Measurements from ENCODE around the gene PODXL.

The PODXL gene

DNA sequence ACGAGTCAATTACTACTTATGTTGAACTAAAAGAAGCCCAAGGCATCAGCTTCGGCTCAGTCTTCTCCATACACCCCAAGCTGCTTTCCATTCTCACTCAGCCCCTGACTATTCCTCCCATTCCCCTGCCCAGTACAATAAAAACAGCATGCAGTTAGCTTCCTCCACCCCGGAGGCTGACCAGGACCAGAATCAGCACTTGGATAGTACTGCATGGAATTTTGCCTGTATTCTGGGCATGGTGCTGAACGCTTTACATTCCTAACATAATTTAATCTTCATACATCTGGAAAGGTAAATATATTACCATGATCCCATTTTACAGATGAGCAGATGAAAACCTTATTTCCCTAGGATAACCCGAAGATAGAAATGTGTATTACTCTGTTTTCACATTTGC, 7.5 kb upstream of the PODXL start:
- DNase-seq, result no peak

DNA sequence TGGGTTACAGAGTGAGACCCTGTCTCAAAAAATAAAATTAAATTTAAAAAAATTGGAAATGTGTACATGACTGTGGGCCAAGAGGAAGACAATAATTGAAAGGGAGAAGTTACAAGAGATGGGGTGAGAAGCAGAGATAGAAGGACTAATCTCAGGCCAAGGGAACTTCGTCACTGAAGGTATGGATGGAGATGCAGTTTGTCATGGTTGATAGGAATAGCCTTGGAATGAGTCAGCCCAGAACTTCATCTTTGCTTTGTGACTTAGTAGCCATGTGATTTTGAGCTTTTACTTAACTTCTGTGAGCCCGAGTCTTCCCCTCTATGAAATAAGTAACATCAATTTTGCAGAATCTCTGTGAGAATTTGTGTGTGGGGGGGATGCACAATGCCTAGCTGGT, 6.5 kb upstream of the PODXL start:
- no peak for DNase-seq

DNA sequence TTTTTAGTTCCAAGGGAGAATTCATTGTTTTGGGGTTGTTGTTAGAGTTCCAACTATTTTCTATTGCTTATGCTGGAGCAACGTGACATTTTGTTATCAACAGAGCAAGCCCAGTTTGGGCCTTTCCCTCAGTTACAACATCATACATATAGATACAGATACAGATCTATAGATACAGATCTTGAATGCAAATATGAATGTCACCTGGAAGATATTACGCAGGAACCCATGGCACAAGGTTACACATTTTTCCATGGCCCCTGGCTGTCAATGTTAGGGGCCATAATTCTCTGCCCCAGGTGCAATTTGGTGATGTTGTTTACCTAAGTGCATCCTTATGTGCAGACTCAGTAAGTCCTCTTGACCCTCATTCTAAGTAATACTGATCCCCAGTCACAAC, 3.6 kb upstream of the PODXL start:
- no peak for DNase-seq

DNA sequence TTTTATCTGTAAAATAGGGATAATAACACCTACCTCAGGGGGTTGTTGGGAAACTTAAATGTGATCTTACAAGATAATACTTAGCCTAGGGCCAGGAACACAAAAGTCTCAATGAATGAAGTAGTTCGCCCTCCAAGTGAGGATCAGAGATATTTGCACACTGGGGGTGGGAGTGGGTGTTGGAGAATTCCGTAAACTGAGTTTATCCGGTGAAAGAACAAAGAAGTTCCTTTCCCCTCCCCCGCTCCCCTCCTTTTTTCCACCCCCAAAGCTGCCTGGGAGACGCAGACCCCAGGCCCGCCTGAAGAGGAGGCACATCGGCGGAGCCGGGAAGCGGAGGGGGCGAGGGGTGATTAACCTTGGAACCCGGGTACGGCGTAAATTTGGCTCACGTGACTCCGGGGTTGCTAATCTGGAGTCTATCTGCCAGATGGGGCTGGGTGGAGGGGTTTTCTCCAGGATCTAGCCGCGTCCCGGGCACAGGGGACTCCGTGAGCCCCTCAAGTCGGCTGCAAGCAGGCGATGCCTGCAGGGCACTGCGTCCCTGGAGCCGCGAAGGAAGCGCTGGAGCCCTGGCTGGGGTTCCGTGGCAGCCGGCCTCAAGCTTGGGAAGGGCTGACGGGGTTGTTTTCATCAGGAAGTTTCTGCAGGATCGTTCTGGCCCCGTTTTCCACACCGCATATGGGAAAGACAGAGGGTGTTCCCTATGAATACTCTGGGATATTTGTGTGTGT, 1.4 kb upstream of the PODXL start:
- no peak for DNase-seq

DNA sequence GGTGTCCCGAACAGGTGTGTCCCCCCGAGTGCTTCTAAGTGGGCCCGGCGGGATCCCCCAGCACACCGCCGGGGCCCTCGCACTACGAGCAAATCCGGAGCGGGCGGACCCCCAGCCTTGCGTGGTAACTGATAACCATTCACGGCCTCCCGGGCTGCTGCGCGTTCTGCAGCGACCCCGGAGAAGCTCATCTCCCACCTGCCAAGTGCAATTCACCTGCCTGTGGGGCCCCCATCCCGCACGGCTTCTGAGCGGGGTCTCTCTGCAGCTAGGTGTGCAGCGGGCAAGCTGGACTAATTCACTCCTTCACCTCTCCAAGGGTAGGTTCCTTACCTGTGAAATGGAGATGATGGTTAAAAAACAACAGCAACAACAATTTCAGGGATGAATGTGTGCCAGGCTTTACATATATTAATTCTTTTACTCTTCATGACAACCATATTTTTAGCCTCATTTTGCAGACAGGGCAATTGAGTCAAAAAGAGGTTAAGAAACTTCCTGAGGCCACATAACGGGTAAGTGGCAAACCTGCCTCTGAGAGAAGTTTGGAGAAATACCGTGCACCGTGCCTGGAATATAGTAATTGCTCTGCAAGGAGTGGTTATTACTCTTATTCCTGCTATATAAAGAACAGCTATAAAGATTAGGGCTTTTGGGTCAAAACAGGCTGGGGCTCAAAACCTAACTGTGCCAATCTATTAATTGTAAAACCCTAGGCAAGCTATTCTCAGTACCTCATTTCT, 652 bp upstream of the PODXL start:
- DNase-seq, result no peak

DNA sequence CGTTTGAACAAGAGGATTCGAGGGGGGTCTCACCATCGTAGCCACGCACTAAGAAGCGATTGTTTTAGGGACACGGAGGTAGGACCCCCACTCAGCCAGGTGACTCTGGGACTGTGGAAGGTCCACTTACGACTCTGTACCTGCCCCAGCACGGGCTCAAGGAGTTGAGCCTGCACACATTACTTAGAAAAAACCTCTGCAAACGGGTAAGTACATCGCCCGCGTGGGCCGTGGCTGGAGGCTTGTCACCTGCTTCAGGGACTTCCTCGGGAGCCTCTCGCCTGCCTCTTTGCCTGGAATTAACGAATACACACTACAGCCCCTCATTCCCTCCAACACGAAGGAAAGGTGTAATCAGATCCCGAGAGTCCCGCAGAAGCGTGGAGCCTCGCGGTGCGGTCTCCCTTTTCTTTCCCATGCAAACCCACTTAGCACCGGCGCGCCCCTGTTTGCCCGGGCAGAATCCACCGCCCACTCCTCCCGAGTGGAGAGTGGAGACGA, 826 bp downstream of the PODXL start:
- no peak for DNase-seq

DNA sequence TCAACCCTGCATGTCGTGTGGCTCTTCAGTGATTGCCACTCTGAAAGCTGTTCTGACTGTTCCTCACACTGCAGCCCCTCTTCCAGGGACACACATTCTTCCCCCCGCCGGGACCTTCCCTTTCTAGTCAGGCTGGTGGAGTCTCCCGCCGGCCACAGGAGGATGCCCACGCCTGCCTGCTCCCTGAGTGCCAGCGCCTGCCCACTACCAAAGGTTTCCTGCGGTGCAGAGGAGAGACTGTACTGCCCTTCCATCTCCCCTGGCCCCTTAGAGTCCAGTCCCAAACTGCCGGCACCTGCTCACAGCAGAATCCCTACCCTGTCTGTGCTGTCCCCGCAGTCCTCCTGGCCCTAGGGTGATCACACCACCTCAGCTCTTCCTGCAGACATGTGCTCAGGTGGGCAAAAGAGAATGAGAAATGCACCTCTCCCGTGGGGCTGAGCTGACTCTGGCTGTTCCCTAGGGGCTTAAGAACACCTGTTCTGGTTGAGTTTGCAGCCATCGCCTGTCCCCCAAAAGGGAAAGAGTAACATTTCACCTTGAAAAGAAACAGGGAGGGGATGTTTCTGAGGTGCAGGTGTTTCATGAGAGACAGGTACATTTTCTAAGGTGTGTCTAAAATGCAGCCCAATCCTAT, 1.4 kb downstream of the PODXL start:
- DNase-seq, result no peak

DNA sequence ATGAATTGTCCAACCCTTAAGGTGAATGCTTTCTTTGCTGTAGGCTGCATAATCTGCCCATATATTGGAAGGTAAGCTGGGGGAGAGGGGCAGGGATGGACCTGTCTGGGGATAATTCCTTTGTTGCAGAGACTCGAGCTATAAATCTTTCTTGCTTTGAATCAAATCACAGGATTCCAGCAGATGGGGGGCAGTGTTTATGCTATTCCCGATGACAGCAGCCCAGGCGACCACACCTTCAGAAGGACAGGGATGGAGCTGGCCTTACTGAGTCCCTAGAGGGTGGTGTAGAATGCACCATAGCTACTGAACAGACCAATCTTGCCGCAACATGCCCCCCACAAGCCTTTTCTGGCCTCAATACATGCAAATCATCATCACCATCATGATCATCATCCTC, 2.5 kb downstream of the PODXL start:
- no peak for DNase-seq

DNA sequence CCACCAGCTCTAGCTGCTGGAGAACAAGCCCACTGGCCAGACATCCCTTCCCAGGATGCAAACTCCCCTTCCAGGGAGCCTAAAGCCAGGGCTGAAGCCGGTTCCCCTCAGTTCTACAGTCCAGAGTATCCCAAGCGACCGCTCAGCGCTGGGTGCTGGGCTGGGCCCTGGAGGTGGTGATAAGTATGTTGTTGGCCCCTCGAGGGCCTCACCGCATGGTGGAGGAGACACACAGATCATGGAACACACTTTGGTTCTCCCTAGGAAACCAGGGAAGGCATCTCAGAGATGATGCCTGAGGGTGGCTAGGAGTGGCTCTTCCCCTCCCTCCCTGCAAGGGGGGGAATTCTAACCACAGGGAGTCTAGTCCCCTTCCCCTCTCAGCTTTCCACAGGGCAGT, 4.4 kb downstream of the PODXL start:
- no peak for DNase-seq

DNA sequence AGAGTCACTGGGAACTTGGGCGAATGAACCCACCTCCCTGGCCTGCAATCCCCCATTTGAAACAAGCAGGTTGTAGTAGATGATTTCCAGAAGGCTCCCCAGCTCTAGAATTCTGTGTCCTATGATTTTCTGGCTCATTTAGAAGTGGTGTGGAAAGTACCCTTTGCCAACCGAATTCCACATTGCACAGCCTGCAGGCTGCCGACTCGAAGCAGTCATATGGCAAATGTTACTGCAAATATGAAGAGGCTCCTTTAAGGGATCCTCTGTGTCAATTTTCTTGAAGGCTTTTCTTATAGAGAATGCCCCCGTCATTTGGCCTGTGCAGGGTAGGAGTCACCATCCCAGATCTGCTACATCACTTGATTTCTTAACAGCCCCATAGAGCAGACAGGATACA, 5.6 kb downstream of the PODXL start:
- no peak for DNase-seq

DNA sequence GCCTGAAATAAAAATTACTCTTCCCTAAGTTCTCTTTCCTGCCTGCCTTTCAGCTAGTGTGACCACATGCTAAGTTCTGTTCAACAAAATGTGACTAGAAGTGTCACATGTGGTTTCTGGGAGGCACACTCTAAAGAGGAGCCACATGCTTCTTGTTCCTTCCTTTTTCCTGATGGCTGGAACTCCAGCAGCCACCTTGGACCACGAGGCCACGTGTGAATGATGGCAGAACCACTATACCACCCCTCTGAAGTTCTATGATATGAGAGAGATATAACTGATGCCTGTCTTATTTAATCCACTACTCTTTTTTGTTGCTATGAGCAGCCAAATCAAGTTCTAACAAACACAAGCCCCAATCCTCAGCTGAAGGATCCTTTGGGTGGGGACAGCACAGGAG, 8.1 kb downstream of the PODXL start:
- DNase-seq, result no peak

DNA sequence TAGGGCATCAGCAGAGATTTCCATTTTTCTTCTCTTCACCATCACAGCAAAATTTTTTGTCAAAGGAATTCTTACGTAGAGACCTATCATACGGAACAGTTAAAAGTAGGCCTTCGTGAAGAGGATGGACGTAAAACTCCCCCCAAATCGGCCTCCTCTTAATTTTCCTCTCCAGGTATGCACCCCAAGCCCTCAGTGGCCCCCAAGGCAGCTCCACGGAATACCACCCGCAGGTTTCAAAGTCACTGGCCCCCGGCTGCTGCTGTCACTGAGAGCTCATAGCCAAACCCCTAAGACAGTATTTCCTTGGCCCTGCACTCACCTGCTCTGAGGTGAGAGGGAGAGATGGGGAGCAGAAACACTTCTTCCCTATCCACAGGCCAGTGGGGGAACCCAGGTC, 8.8 kb downstream of the PODXL start:
- DNase-seq, result no peak

DNA sequence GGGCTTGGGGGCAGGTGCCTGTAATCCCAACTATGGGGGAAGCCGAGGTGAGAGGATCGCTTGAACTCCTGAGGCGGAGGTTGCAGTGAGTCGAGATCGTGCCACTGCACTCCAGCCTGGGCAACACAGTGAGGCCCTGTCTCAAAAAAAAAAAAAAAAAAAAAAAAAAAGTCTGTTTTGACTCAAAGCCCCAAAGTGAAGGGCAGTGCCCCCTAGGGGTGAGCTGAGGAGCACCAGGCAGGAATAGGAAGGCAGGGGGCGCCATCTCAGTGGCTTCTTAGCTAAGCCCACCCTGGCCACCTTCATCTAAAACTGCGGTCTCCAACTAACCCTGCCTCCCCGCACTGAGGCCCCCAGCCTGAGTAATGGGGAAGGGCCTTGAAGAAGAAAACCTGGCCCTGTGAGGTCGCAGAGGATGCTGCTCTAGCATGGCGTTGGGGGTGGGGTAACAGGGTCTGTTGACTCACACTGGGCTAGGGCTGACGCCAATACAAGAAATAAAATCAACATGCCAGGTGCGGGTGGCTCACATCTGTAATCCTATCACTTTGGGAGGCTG, 9.8 kb downstream of the PODXL start:
- peak; percentile 64 for DNase-seq

DNA sequence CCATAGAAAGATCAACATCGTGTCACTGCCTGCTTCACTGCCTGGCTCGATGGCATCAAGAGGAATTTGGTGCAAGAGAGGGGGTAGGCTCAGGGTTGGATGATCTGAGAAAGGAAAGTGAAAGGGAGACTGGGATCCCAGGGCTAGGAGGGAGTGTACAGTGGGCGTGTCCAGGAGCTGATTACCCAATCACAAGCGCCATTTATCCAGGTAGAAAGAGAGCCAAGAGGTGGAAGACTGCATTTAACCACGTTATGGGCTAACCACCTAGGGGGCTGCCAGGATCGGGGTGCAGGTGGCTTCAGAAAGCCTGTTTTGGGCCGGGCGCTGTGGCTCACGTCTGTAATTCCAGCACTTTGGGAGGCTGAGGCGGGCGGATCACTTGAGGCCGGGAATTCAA, 10.3 kb downstream of the PODXL start:
- DNase-seq, result peak; percentile 52

DNA sequence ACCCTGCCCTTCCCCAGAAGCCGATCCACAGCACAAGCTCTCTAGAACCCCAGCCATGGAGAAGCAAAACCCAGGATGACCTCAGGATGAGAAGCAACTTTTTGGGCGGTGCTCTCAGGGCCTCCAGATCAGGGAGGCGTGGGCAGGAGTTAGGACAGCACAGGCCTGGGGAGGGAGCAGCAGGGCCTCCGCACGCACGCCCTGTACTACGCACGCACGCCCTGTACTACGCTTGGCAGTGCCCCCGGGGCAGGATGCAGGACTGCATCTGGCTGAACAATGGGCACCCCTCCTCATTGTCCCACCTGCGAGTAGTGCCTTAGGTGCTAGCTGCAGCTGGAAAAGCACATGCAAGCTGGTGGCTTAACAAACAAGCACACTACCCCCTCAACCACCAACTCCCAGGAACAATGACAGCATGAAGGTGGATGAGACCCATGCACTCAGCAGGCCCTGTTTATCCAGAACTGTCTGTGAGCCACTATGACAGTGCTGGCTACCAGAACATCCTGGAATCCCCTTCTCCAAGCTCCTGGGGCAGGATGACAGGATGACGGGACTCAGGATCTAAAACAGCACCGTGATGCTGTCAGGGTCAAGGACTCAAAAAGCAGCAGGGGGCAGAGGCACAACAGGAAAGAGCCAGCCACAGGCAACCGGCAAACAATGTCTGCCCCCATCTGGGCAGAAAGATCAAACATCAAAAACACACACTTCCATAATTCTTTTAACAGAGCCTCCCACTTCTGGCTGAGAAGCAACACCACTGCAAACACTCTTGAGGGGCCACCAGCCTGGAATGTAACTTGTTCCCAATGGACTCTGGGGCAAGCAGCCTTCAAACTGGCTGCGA, 11.8 kb downstream of the PODXL start:
- DNase-seq, result peak; percentile 49

DNA sequence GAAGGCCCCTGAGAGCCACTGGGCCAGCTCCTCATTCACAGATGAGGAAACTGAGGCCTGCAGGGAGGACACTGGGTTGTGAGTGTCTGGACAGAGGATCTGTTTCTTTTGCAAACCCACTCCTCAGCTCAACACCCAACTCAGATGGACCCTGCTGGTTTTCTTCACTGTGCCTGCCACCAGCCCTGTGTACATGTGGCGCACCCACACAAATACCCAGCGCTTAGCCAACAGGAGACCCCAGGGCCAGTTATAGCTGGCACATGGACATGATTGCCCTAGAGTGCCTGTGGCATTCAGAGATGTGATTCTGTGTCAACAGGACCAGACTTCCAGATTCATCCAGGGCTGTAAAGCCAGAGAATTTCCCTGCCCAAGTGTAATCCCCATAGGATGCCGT, 12.4 kb downstream of the PODXL start:
- DNase-seq, result no peak

DNA sequence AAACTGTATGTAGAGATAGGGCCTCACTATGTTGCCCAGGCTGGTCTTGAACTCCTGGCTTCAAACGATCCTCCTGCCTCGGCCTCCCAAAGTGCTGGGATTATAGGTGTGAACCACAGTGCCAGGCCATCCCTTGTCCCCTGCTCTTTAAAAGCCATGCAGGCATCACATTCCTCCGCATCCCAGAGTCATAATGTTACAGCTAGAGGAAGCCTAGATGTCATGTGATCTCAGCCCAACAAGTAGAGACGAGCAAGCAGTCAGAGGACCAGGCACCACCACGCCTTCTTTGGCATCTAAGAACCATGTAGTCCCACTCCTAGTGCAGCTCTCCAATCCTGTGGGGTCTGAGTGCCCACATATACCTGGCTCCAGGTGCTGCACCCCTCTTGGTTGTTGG, 13.1 kb downstream of the PODXL start:
- no peak for DNase-seq

DNA sequence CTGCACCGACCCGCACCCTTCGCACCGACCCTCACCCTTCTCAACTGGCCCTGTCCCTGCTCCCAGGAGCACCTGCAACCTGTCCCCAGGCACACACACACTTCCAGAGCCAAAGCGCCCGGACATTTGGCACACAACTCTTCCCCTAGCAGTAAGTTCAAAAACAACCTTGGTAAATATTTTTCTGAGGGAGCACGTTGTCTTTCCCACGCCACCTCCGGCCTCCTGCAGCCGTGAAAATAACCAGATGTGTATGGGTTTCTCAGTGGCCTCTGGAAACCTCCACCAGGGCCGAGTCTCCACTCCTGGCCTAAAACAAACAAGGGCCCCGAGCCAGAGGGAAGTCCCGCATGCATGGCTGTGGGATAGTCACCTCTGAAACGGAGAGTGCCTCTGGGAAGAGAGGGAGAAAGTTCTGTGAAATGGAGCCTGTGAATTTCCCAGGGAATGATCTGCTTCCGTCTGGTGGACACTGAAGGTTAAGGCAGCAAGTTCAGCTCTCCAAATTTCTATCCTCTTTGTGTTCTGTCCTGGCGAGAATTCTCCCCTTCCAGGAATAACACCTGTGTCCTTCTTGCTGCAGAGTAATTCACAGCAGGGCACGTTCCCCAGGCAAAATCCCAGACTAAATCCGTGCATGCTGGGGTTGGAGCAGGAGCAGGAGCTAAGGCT, 15.8 kb downstream of the PODXL start:
- no peak for DNase-seq

DNA sequence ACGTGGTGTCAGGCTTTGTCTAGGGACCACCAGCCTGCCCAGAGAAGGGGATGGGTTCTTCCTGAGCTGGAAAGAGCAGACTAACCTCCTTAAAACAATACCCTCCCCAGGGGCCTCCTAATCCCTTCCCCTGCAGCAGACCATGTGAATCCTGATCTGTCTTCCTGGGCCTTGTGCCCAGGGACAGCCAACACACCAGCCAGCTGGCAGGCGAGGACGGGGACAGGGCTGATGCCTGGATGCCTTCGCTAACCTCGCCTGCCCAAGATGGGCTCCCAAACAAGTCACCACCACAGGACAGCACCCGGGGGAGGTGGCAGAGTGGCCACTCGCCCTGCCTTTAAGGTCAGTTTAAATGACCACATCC, 17.6 kb downstream of the PODXL start:
- DNase-seq, result no peak

DNA sequence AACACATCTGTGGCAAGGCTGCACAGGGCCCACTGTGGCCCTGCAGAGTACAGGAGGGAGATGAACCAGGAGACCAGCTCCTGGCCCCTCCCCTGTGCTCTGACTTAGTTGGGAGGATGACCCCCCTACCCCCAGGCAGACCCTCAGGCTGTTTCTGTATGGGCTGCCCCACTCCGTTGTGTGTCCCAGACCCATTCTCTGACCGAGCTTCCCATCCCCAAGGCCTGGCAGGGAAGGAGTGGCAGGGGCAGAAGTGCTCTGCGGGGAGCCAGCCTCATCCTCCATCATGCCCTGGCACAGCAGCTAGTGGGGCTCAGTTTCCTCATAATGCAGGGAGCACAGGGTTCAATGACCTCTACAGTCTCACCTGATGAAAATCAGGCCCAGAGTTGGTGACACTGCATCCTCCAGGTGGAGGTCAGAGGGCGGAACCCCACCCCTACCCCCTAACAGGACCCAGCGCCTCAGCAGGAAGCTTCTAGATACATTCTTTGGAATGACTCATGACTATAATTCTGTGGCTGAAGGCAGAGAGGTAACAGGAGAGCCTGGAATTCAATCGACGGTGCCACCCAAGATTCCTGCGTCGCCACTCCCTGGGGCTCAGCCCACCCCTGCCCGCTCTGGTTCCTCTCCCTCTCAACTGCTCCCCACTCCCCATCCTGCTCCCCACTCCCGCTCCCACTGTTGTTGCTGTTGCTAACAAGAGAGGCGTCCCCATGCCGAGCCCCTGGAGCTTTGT, 18.2 kb downstream of the PODXL start:
- DNase-seq, result no peak

DNA sequence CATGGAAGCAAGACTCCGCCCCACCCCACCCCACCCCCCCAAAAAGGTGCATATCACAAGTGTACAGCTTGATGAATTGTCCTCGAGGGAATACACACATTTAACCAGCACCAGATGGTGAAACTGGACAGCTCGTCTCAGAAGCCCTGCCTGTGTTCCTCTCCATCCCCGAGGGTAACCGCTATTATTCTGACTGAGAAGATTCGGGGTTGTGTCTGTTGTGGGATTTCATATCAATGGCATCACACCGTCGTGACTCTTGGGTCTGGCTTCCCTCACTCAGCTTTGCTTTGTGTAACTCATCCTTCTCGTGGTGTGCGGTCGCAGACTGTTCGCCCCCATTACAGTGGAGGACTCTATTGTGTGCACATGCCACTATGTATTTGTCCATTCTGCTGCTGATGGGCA, 18.9 kb downstream of the PODXL start:
- no peak for DNase-seq

Data from OCI-M1 (cell line).